ENCODE results near the gene CCDC18. TPM values are rescaled to one million over a fixed set of nuclear protein-coding genes. Genes with fewer than 3 reads are reported as not detected.
"Not testable (repeated sequence)": the region's sequence is repeated elsewhere in the genome, so short reads cannot be mapped to it uniquely, and the experiment has no call there.

The CCDC18 gene
- total RNA-seq, 2 donors from 2014 or later: 27.0 to 30.1 TPM

DNA sequence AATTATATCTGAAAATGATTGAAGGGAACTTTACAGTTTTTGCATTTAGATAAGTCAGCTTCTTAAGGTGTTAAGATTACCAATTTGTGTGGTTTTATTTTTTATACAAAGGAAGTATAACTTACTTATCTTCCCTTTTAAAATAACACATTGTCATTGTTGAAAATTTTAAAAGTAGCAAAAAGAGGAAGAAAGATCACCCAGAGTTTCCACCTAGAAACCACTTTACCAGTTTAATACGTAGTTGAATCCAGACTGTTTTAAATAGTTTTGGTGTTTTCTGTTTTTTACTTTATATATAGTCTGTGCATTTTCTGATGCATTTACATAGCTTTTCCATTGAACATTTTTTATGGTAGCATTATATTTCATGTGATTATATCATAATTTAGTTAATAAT lies 6.1 kb downstream of the CCDC18 start:
- Mint-ChIP-seq H3K9me3 (no peaks in the 10 kb centered on the region), H3K4me1 (ENCODE audit: low read depth) (peaks cover 23% of the 10 kb centered on the region)
- ATAC-seq (replicated peaks in 1 of 2): no peak

DNA sequence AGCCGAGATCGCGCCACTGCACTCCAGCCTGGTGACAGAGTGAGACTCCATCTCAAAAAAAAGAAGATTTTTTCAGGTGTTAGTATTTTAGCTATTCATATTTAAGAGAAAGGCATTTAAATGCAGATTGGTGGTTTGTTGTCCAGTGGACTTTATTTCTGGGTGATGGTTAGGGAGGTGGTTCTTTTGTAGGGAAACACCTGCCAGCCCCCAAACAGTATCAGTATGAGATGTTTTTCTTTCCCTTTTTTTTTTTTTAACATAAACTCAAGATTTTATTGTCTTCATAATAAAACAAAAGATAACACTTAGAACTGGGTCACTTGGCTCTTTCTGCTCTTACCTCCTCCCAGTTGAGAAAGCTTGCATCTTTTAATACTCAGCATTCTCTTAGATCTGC lies 9.9 kb downstream of the CCDC18 start:
- no peak for DNase-seq
- Mint-ChIP-seq H3K27ac (peak overlapping the region; percentile 2), H3K4me3 (no peak overlapping the region), H3K36me3 (ENCODE audit: insufficient read depth in 2 of 2) (peaks cover 7 to 29% of the 10 kb centered on the region in 2 donors), H3K9me3 (no peaks in the 10 kb centered on the region), H3K4me1 (ENCODE audit: low read depth) (no peaks in the 10 kb centered on the region), H3K27me3 (ENCODE audit: low read depth) (no peaks in the 10 kb centered on the region)
- ATAC-seq (replicated peaks in 1 of 2): no peak

More for the DNA sequence above, 6.1 kb downstream of the CCDC18 start:
- no peak for DNase-seq
- no peaks in the 10 kb centered on the region for H3K27me3 Mint-ChIP-seq (ENCODE audit: low read depth)
- peaks cover 7 to 21% of the 10 kb centered on the region in 2 donors for H3K36me3 Mint-ChIP-seq (ENCODE audit: insufficient read depth in 2 of 2)
- no peak overlapping the region for H3K27ac Mint-ChIP-seq
- no peak overlapping the region for H3K4me3 Mint-ChIP-seq

DNA sequence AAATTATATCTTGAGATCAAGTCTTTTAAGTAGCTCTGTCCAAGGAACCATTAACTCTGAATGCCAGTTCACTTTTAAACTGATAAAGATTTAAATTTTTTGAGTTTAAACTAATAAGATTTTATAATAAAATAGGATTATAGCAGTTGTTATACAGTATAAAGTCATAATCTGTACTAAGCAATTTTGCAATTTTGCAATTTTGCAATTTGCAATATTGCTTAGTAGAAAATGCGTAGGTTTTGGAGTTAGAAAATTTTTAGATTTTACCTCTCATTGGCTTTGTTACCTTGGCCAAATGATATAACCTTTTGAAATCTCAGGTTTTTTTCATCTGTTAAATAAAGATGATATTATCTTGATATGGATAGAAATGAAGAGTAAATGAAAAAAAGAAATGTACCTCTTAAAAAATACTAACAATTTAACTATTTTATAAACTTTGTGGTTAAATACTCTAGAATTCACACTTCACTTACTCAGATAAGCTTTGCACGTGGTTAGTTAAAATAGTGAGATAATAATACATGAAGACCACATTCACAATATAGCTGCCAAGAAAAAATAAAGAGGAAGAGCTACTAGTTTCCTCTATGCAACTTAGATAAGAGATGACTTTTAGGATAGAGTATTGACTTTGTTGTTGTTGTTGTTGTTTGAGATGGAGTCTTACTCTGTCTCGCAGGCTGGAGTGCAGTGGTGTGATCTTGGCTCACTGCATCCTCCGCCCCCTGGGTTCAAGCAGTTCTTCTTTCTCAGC lies 13.9 kb downstream of the CCDC18 start:
- no peak overlapping the region for H3K27ac Mint-ChIP-seq
- H3K9me3 Mint-ChIP-seq: no peaks in the 10 kb centered on the region
- H3K4me1 Mint-ChIP-seq (ENCODE audit: low read depth): no peaks in the 10 kb centered on the region
- H3K36me3 Mint-ChIP-seq (ENCODE audit: insufficient read depth in 2 of 2): peaks cover 8 to 31% of the 10 kb centered on the region in 2 donors
- no peak overlapping the region for H3K4me3 Mint-ChIP-seq
- H3K27me3 Mint-ChIP-seq (ENCODE audit: low read depth): no peaks in the 10 kb centered on the region
- DNase-seq (no peak), ATAC-seq (replicated peaks in 1 of 2) (no peak)

DNA sequence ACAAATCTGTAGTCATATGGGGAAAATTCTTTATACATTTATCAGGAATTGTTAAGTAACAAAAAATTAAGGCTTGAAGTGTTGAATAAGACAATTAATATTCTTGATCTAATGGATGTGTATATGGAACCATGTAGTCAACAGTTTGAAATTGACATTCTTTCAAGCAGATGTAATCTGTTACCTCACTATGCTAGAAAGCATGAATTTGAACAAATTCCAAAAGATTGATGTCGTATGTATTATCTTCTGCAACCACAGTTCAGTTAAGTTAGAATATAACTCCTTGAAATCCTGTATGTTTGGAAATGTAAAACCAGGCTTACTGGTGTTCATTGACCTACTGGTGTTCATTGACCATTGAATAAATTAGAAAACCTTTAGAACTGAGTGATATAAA lies 16.1 kb downstream of the CCDC18 start:
- H3K36me3 Mint-ChIP-seq (ENCODE audit: insufficient read depth in 2 of 2): peaks cover 6 to 29% of the 10 kb centered on the region in 2 donors
- no peak for DNase-seq
- no peaks in the 10 kb centered on the region for H3K9me3 Mint-ChIP-seq
- H3K27ac Mint-ChIP-seq: no peak overlapping the region
- H3K4me3 Mint-ChIP-seq: no peak overlapping the region
- ATAC-seq (replicated peaks in 1 of 2): no peak
- H3K4me1 Mint-ChIP-seq (ENCODE audit: low read depth): no peaks in the 10 kb centered on the region
- H3K27me3 Mint-ChIP-seq (ENCODE audit: low read depth): no peaks in the 10 kb centered on the region

DNA sequence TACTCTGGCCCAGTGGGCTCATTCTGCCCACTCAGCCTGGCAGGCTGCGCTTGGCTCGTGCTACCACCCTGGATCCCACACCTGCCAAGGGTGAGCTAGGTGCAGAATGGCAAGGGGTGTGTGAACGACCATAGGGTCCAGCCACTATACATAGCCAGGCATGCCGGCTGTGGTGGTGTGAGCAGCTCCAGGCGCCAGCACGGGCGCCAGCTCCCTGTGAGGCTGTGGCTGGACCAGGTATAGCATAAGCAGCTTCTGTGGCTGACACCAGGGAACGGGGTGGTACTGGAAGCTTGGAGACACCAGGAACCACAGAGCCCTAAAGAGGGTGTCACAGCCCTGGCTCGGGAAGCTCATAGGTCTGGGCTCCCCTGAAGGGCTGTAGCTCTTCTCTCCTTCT lies 18.6 kb downstream of the CCDC18 start:
- peaks cover 6 to 28% of the 10 kb centered on the region in 2 donors for H3K36me3 Mint-ChIP-seq (ENCODE audit: insufficient read depth in 2 of 2)
- no peaks in the 10 kb centered on the region for H3K27me3 Mint-ChIP-seq (ENCODE audit: low read depth)
- H3K9me3 Mint-ChIP-seq: no peaks in the 10 kb centered on the region
- no peak overlapping the region for H3K27ac Mint-ChIP-seq
- no peaks in the 10 kb centered on the region for H3K4me1 Mint-ChIP-seq (ENCODE audit: low read depth)
- H3K4me3 Mint-ChIP-seq: no peak overlapping the region
- DNase-seq (no peak), ATAC-seq (replicated peaks in 1 of 2) (no peak)

DNA sequence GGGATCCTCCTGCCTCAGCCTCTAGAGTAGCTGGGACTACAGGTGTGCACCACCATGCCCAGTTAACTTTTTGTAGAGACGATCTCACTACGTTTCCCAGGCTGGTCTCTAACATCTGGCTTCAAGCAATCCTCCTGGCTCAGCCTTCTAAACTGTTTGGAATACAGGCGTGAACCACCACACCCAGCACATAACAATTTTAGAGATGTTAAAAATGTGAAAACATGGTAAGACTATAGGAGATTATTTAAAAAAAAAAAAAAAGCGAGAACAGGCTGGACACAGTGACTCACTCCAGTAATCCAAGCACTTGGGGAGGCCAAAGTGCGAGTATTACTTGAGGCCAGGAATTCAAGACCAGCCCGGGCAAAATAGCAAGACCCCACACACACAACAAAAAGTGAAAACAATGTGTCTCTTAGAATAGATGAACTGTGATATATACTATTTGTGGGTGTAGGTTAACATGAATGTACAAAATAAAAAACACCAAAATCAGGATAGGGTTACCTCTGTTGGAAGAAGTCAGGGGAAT lies 19.6 kb downstream of the CCDC18 start:
- Mint-ChIP-seq H3K27me3 (ENCODE audit: low read depth) (no peaks in the 10 kb centered on the region), H3K27ac (no peak overlapping the region), H3K4me3 (no peak overlapping the region), H3K36me3 (ENCODE audit: insufficient read depth in 2 of 2) (peaks cover 3 to 22% of the 10 kb centered on the region in 2 donors), H3K4me1 (ENCODE audit: low read depth) (no peaks in the 10 kb centered on the region), H3K9me3 (no peaks in the 10 kb centered on the region)
- no peak for DNase-seq
- no peak for ATAC-seq (replicated peaks in 1 of 2)

DNA sequence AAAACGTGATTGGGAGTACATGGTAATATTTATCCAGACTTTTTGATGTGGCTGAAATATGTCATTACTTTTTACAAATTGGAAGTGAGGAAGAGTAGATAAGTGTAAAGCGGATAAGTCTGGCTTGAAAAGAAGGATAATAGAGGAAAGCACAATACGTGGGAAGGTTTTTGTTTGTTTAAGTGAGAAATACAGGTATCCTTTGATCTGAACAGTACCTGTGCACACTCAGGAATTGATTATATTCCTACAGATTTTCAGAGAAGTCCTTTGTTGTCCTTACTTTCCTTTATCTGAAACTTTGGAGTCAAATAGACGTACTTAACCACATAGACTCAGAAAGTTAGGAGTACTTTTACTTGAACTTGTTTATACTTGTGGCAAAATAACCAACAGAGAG lies 20.2 kb downstream of the CCDC18 start:
- Mint-ChIP-seq H3K27ac (no peak overlapping the region), H3K4me1 (ENCODE audit: low read depth) (no peaks in the 10 kb centered on the region), H3K27me3 (ENCODE audit: low read depth) (no peaks in the 10 kb centered on the region), H3K4me3 (no peak overlapping the region), H3K36me3 (ENCODE audit: insufficient read depth in 2 of 2) (peaks cover 2 to 20% of the 10 kb centered on the region in 2 donors), H3K9me3 (no peaks in the 10 kb centered on the region)
- no peak for DNase-seq
- no peak for ATAC-seq (replicated peaks in 1 of 2)

DNA sequence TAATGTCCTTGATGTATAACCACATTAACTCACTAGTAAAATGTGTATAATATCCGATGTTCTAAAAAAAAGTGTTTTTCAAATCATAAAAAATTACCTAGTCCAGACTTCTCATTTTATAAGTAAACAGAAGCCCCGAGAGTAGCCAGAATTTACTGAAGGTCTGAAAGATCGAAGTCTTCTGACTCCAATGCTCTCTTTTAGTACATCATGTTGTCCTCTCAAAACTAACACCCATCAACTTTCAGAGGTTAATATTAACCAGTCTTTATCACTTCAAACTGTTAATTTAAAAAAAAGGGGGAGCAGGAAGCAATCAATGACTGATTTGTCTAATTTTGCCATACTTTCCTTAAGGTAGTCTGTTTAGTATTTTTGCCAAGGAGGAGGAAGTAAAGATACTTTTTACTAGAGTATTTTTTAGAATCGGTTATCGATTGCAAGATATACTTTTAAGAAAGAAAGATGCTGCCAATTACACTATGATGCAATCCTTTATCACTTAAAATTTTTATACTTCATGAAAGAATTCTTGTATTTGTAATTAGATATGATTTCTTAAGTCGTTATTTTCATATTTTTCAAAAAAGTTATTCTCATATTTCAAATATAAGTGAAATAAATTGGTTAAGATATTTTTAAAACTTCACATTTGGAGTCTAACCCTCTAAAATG lies 25.5 kb downstream of the CCDC18 start:
- Mint-ChIP-seq H3K4me1 (ENCODE audit: low read depth) (no peaks in the 10 kb centered on the region), H3K27ac (no peak overlapping the region), H3K36me3 (ENCODE audit: insufficient read depth in 2 of 2) (peaks cover 0 to 24% of the 10 kb centered on the region in 2 donors), H3K9me3 (no peaks in the 10 kb centered on the region), H3K27me3 (ENCODE audit: low read depth) (no peaks in the 10 kb centered on the region), H3K4me3 (no peak overlapping the region)
- DNase-seq (no peak), ATAC-seq (replicated peaks in 1 of 2) (no peak)

DNA sequence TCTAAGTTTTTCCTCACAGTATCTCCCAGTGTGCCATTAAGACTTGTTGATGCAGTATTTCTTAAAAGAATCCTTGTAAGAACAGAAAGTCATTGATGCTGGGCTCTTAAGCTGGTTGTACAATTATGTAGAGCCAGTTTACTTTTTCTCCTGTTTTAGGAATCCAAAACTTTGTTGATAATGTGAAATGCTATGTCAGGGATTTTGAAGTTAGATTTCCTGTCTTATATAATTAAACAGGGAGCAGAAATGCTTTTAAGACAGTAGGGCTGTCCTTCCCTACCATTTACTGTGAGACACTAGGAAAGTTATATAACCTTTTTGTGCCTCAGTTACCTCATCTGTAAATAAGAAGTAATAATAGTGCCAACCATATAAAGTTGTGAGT lies 26.0 kb downstream of the CCDC18 start:
- no peak for ATAC-seq (replicated peaks in 1 of 2)
- H3K27me3 Mint-ChIP-seq (ENCODE audit: low read depth): no peaks in the 10 kb centered on the region
- H3K27ac Mint-ChIP-seq: no peak overlapping the region
- H3K36me3 Mint-ChIP-seq (ENCODE audit: insufficient read depth in 2 of 2): peaks cover 0 to 29% of the 10 kb centered on the region in 2 donors
- no peak for DNase-seq
- no peak overlapping the region for H3K4me3 Mint-ChIP-seq
- no peaks in the 10 kb centered on the region for H3K9me3 Mint-ChIP-seq
- no peaks in the 10 kb centered on the region for H3K4me1 Mint-ChIP-seq (ENCODE audit: low read depth)

DNA sequence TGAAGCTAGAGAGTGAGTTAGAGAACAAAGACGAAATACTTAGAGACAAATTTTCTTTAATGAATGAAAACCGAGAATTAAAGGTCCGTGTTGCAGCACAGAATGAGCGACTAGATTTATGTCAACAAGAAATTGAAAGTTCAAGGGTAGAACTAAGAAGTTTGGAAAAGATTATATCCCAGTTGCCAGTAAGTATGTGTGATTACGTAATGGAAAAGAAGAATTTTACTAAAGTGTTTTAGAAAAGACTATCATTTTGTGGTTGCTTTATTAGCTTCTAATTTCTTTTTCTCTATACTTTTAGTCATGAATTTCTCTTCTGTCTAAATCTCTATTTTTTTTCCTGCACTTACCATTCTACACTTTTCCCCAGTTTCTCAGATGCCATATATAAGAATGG lies 26.7 kb downstream of the CCDC18 start:
- DNase-seq (no peak), ATAC-seq (replicated peaks in 1 of 2) (no peak)
- Mint-ChIP-seq H3K4me1 (ENCODE audit: low read depth) (no peaks in the 10 kb centered on the region), H3K27me3 (ENCODE audit: low read depth) (no peaks in the 10 kb centered on the region), H3K4me3 (no peak overlapping the region), H3K27ac (no peak overlapping the region), H3K9me3 (no peaks in the 10 kb centered on the region), H3K36me3 (ENCODE audit: insufficient read depth in 2 of 2) (peaks cover 0 to 29% of the 10 kb centered on the region in 2 donors)

DNA sequence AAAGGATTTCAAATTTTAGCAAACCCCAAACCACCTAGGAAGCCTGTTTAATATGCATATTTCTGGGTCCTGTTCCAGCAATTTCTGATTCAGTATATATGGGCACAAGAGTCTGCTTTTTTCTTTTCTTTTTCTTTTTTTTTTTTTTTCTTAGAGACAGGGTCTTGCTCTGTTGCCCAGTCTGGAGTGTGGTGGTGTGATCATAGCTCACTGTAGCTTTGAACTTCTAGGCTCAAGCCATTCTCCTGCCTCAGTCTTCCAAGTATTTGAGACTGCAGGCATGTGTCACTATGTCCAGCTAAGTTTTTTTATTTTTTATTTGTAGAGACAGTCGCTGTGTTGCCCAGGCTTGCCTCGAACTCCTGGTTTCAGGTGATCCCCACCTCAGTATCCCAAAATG lies 34.8 kb downstream of the CCDC18 start:
- Mint-ChIP-seq H3K4me1 (ENCODE audit: low read depth) (peaks cover 18% of the 10 kb centered on the region), H3K4me3 (no peak overlapping the region), H3K27me3 (ENCODE audit: low read depth) (no peaks in the 10 kb centered on the region), H3K9me3 (no peaks in the 10 kb centered on the region), H3K36me3 (ENCODE audit: insufficient read depth in 2 of 2) (peaks cover 4 to 42% of the 10 kb centered on the region in 2 donors), H3K27ac (no peak overlapping the region)
- DNase-seq (no peak), ATAC-seq (replicated peaks in 1 of 2) (no peak)

DNA sequence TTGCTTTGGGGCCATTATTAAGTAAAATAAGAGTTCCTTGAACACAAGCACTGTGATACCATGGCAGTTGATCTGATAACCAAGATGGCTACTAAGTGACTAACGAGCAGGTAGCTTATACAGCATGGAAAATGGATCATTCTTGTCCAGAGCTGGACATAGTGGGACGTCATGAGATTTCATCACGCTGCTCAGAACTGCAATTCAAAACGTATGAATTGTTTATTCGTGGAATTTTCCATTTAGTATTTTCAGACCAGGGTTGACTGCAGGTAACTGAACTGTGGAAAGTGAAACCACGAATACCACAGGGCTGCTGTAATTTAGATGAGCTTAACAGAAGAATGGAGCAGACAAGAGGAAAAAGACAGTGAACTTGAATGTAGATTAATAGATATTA lies 38.9 kb downstream of the CCDC18 start:
- peaks cover 10 to 51% of the 10 kb centered on the region in 2 donors for H3K36me3 Mint-ChIP-seq (ENCODE audit: insufficient read depth in 2 of 2)
- DNase-seq (peak; percentile 3 to 14), ATAC-seq (replicated peaks in 1 of 2) (peak; percentile 72 to 74)
- H3K9me3 Mint-ChIP-seq: no peaks in the 10 kb centered on the region
- H3K27ac Mint-ChIP-seq: peak overlapping the region; percentile 64
- H3K27me3 Mint-ChIP-seq (ENCODE audit: low read depth): no peaks in the 10 kb centered on the region
- peaks cover 21% of the 10 kb centered on the region for H3K4me1 Mint-ChIP-seq (ENCODE audit: low read depth)
- peak overlapping the region; percentile 38 to 52 for H3K4me3 Mint-ChIP-seq

DNA sequence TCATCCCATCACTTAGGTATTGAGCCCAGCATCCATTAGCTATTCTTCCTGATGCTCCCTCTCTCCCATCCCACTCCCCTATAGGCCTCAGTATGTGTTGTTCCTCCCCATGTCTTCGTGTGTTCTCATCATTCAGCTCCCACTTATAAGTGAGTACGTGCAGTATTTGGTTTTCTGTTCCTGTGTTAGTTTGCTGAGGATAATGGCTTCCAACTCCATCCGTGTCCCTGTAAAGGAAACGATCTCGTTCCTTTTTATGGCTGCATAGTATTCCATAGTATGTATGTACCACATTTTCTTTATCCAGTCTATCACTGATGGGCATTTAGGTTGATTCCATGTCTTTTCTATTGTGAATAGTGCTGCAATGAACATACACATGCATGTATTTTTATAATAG lies 40.2 kb downstream of the CCDC18 start:
- DNase-seq; H3K27me3 Mint-ChIP-seq (ENCODE audit: low read depth); H3K9me3 Mint-ChIP-seq; ATAC-seq (replicated peaks in 1 of 2); H3K4me3 Mint-ChIP-seq; H3K27ac Mint-ChIP-seq: not testable (repeated sequence)
- Mint-ChIP-seq H3K36me3 (ENCODE audit: insufficient read depth in 2 of 2) (peaks cover 10 to 52% of the 10 kb centered on the region in 2 donors), H3K4me1 (ENCODE audit: low read depth) (peaks cover 21% of the 10 kb centered on the region)
